Measurements from ENCODE around the gene AVPR2.

The AVPR2 gene

DNA sequence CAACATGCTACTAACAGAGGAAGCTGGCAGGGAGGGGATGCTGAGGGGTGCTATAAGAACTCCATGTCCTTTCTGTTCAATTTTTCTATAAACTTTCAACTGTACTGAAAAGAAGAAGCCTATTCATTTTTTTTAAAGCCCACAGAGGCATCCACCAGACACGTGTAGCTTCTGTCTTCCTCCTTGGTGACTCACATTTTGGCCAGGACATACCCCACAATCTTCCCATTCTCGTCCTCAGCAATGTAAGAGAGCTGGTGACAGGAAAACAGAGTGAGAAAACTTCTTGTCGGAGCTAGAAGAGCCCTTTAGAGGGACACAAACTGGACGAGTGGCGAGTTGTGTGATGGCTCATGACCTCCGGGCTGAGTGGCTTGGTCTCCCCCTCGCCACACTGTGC, 29.3 kb downstream of the AVPR2 start:
- peak; percentile 36 to 48 for DNase-seq

- DNase-seq: no peak
Measured at GRCh38 chrX:153934148-153934761, 29.8 kb downstream of the AVPR2 start.

- peak; percentile 64 to 82 for DNase-seq
Measured at GRCh38 chrX:153934762-153935325, 30.4 kb downstream of the AVPR2 start, which contains the start of gene NAA10. TSS of gene NAA10 (minus strand) at chrX:153935037. CDS start at chrX:153934904, 133 bp downstream.

- DNase-seq: peak in 1 of 2 donors; percentile 3
Measured at GRCh38 chrX:153935326-153935851, 30.9 kb downstream of the AVPR2 start.

DNA sequence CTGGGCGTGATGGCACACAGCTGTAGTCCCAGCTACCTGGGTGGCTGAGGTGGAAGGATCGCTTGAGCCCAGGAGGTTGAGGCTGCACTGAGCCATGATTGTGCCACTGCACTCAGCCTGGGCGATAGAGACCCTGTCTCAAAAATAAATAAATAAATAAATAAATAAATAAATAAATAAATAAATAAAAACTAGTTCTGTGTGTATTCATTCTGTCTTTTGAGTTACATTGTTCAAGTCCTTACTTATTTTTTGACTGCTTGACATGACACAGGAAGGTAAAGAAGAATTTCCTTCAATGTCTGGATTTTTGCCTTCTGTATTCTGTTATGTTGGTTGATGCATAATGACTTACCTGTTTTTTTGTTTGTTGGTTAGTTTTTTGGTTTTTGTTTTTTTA, 32.6 kb downstream of the AVPR2 start:
- no peak for DNase-seq

GRCh38 chrX:153938226-153938786, 33.8 kb downstream of the AVPR2 start:
- no peak for DNase-seq

- no peak for DNase-seq
Measured at GRCh38 chrX:153939573-153939972, 35.1 kb downstream of the AVPR2 start.

DNA sequence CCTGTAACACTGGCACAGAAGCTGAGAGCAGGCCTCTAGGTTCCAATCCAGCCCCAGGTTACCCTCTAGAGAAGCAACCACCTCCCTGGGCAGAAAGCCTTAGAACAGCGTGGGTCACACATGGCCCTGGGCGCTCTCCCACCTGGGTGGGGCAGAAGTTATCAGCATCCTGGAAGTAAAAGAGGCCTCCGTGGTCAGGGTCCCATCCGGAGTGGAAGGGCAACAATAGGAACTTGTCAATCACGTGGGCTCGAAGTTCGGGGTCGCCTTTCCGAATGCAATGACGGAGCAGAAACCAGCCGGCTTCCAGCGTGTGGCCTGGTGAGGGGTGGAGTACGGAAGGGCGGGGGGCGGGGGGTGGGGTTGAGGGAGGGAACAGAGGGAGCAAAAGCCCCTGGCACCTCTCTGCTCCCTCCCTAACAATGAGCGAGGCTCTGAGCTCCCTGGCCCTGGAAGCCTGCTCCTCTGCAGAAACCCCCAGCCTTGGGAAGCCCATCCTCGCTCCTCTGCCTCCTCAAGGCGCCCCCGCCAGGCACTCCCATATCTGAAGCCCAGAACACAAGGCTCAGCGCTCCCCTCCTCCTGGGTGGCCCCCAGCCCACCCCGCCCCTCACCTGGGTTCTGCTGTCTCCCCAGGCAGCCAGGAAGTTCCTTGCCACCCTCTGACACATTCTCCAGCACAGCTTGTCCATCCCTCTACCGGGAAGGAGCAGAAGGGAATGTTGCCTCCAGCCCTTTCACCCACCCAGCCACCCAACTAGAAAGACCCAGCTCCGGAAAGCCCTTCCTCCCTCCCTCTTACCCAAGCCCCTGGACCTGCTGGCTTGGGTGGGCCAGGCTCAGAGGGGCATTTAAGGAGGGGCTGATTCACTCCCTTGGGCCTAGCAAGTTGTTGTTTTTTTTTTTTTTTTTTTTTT, 37.1 kb downstream of the AVPR2 start:
- no peak for DNase-seq

DNA sequence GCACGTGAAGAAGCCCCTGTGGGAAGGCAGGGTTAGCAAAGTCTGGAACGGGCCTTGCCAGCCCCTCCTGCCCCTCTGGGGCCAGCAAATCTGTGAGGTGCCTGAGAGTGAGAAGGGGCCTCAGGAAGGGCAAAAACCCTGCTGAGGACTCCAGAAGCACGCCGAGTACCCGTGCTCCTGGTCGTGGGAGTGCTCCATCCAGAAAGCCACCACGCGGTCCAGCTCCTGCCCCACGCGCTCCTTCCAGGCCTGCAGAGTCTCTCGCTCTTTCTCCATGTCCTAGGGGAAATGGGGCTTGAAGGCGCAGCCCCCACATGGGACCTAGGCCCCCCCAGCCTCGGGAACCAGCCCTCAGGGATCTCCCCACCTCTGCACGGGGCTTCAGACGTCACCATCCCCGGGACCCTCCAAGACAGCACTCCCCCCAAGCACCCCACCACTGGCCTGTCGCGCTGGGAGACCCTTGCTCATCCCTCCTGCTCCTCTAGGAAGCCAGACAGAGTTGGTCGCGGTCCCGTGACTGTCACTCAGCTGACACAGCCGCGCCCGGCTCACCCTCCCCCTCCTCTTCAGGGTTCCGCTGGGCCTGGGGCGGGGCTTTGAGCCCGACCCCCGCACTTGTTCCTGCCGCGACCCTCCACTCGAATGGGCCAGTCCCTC, 39.8 kb downstream of the AVPR2 start, which contains the start of gene RENBP:
Gene RENBP (minus strand): TSS at position 504 of the 660 bp plus-strand sequence. CDS start 33 bp downstream, at position 471.
- peak; percentile 62 to 74 for DNase-seq

GRCh38 chrX:153944800-153945150, 40.3 kb downstream of the AVPR2 start:
- no peak for DNase-seq

DNA sequence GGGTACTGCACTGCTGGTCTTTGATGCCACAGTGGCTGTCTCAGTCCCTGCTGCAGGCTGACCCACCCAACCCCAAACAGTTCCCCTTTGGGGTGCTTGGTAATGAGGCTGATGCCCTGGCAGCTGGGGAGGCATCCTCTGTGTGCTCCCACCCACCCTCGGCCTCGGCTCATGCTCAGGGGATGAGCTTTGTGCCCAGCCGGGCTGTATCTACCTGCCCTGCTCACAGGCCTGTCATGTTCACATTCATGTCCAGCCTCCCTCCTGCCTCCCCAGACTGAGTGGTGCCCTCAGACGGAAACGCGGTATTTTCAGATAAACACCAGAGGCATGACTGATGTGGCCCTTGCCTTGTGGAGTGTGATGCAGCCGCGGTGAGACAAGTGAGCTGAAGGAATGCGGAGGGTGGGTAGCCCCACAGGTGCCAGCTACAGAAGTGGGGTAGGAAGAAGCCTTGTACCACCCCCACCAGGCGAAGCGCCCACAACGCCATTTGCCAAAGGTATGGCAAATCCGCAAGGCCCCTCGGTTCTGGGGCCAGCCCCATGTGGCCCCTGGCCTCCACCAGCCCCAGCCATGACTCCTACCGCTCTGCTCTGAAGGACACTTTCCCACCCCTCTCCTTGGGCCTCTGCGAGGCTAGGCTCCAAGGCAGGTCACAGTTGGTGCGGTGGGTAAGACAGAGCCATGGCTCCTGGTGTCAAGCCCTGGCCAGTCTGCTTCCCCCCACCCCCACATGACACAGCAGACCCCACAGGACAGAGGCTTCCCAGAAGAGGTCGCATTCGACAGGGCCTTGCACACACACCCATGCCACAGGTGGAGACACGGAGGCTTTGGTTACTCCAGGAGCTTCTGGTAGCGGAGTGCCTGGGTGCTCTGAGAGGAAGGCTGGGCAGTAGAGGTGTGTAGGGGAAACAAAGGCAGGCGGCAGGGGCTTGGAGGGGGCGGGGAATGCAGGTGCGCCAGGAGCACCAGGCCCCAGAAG, 41.8 kb downstream of the AVPR2 start:
- no peak for DNase-seq

- DNase-seq: peak; percentile 74 to 79
Measured at GRCh38 chrX:153947009-153947769, 42.7 kb downstream of the AVPR2 start.

- DNase-seq: no peak
Measured at GRCh38 chrX:153948002-153948466, 43.6 kb downstream of the AVPR2 start.

- DNase-seq: no peak
Measured at GRCh38 chrX:153948847-153949805, 44.7 kb downstream of the AVPR2 start.

DNA sequence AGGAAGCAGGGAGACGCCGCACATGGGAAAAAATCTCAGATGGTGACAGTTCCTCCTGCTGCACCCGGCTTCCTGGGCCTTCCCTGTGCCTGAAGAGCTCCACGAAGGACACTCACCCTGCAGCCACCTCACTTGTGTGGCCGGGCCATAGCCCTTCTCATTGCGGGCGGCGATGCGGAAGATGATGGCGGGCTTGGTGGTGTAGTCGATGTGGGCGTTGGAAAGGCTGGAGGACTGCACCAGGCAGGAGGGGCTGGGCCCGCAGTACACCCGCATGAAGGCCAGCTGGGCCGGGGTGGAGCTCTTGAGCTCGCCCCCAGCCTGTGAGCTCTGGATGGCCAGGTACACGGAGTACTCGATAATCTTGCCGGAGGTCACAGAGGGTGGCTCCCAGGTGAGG, 45.7 kb downstream of the AVPR2 start:
- DNase-seq: no peak

- DNase-seq: no peak
Measured at GRCh38 chrX:153951683-153952372, 47.4 kb downstream of the AVPR2 start.

GRCh38 chrX:153952373-153953026, 48.0 kb downstream of the AVPR2 start:
- no peak for DNase-seq

Measured in inflammatory macrophage (primary cell).